ENCODE measurements around the gene PPP3CB.

- TF ChIP-seq CTCF (IDR thresholded peaks at IDR 0.05), result no peak
- no peak for TF ChIP-seq POLR2A (IDR thresholded peaks at IDR 0.05)
These were observed 469 bp downstream of the PPP3CB start for GRCh38 chr10:73495226-73495883.
